Stimulated activated CD4-positive, alpha-beta T cell treated with anti-CD3 and anti-CD28 coated beads, Interleukin-4, amount 100 ng/mL, for 1 hour (primary cell): ENCODE measurements around the gene ATP2B1.

Source experiments
- DNase-seq: peaks from one replicate; pipeline ENCODE4 v3.0.0-alpha.2; 2020

Gene ATP2B1

DNA sequence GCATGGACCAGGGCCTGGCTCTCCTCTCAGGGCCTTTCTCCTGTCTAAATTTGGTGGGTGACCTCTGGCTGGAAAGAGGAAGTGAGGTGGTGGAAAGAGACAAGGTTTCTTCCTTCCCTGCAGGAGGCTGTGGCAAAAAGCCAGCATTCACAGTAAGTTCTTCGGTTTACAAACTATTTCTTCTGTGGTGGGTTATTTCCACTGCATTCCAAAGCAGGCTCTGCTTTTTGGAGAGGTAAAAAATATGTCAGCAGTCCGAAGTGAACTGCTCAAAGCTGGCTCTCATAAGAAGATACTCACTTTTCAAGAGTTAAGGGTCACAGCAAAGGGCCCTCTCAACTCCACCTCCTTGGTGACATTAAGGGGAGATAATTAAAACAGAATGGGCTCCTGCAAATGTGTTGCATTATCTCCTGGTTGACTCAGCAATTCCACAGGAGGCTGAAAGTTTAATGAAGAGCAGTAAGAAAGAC lies 133.9 kb downstream of the ATP2B1 start:
- no peak for DNase-seq

DNA sequence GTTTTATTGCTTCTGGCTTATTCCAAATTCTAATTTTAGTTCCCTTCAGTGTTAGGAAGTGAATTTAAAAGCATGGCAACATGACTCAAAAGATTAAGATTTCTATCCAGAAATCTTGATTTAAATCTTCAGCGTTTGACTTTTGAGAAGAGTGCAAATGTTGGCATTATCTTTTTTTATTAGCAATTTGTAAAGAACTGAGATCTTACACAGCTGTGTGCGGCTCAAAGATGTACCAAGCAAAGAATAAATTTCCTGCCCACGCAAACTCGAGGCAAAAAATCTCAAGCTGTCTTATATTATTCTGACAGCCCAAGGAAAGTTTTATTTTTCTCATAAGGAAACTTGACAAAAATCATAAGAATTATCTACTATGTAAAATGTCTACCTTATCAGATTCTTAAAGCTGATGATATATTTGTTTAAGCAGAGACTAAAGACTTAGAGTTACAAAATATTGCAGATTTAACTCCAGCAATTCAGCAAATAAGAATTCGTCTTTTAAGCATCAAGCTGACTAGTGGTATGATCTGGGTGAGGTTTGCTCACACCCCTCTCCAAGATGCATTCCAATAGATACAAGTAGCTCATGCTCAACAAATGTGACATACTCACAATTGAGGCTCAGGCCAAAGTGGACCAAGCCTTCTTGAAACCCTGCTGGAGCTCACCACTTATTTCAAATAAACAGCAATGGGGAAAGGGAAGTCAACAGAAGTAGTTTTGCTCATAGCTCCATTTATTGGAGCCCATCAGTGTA lies 135.4 kb downstream of the ATP2B1 start:
- DNase-seq, result no peak

DNA sequence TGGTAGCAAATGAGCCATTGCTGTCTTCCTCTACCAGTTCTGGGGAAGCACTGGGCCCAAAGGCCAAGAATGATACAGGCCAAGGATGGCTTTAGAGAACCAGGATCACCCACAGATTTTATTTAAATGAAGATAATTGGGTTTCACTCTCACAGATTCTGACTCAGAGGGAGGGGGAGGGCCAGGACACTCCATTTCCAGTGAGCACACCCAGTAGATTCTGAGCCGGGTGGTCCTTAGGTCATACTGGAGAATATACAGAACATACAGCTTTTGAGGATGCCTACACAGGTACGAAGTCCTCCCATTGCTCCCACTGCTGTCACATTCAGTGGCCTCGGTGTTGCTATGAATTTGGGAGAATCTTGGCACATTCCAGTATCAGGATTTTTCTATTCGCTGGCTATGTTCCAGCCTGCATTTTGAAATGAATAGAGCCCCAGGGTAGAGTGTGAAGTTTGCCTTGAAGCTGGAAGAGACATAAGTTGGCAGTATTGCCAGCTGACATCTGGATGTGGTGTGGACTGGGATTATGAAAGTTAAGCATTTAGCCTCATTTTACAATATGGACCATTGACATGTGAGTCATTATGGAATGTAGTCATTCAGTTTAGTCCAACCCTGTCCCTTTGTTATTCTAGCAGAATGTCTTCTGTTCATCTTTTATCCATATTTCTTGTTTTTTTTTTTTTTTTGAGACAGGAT lies 137.0 kb downstream of the ATP2B1 start:
- DNase-seq, result no peak

DNA sequence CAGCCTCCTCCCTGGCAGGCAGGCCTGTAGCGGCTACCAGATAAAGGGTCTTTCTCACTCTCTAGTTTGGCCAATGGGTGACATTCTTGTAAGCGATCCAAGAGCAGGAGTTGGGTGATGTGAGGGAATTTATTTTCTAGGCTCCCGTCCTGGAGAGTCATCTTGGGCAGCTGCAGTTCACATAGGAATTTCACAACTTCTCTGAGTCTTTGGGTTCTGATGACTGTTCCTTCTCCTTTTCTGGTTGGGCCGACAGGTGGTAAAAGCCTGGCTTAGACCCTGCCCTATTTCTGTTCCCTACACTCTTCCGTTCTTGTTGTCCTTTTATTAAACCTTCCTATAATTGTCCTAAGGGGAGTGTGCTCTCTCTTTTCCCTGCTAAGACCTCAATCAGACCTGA lies 140.2 kb downstream of the ATP2B1 start:
- DNase-seq, result no peak

DNA sequence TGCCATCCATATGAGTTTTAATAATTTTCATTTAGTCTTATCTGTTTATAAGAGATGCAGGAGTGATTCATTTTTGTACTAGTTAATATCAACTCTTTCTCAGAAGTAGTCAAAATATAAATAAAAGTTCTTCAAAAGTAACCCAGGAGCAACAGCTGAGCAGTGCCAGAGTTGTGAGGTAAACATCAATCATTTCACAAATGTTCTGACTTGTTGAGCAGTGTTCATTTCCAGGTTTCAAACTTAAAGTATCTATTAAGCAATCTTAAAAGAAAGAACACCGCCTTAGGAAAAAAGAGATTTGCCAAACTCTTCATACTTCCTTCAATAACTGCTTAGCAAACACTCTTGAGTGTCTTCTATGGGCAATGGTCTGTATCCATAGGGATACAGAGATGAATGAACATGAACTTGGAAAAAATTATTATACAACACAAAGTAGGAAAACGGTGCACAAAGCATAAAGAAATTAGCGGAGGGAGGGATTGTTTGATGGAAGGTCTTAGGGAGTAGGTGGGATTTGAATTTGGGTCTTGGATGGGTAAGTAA lies 140.9 kb downstream of the ATP2B1 start:
- no peak for DNase-seq

DNA sequence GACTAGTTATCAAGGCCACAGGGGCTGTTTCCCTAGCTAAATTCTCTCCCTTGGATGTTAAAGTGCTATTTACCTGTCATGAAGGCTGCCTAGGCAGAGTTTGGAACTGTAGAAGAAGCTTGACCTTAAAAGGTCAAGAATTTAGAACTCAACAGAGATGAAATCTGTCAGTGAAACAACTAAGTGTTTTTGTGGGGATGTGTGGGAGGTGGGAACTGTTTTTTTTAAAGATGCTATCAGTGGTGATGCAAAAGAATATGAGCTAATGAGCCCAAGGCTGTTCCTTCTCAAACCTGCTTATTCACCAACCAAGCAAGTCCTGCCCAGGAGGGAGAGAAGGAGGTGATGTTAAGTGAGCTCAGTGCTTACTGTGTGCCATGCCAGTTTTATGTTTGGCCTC lies 142.0 kb downstream of the ATP2B1 start:
- no peak for DNase-seq

DNA sequence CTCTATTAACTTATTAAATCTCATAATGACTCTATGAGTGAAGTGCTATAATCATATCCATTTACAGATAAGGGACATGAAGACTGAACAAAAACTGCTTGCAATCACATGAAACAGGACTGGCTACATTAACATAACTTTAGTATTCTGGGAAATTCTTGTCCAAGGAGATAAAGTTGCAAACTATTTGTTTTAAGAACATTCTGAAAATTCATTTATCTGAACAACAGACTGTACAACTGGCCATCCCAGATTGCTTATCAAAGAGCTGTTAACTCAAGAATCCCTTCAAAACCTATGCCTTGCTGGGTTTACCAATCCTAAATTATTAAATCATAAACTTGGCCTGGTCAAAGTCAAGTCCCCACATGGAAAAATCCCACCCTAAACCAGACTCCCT lies 143.6 kb downstream of the ATP2B1 start:
- no peak for DNase-seq

DNA sequence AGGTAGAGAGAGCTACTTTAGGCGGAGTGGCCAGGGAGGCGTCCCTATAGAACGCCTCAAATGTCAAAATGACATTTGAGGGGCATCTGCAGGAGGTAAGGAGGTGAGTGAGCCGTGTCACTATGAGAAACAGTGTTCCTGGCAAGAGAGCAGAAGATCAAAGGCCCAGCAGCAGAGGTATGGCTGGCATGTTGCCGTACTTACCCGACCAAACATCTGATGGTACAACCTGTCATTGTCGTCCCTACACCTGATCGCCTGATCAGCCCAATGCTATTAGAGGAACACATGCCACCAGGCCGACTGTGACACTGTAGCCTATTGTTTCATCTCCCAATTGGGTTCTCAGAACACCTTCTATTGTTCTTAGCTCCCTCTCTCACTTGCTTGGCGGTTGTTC lies 148.9 kb downstream of the ATP2B1 start:
- DNase-seq, result no peak

DNA sequence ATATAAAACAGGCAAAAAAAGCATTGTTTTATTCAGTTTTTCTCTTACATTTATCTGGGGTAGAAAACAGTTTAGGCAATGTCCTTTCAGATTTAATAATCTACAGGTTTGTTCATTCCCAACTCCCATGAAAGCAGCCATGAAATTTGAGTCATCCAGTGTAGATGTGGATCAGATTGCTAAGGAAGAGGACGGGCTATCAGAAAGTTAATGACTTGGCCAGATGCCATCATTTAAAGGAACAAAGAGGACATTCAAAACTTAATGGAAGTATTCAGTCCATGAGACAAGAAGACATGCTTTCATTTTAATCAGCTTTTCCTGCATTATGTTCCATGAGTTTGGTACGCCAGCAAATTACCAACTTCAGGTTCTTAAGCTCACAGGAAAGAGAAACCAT lies 151.7 kb downstream of the ATP2B1 start:
- DNase-seq, result no peak

DNA sequence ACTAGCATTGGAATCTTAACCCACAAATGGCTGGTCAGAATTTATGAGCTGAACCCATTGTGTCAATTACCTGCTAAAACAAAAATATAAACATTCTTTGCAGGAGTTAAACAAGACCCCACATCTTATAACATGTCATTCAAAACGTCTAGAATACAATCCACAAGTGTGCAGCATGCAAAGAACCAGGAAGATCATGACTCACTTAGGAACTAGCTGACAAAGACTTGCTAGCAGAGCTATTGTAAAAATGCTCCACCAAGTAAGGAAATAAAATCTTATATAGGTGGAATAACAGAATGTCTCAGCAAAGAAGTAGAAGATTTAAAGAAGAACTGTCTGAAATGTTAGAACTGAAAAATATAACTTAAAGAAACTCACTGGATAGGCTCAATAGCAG lies 156.3 kb downstream of the ATP2B1 start:
- DNase-seq, result no peak

DNA sequence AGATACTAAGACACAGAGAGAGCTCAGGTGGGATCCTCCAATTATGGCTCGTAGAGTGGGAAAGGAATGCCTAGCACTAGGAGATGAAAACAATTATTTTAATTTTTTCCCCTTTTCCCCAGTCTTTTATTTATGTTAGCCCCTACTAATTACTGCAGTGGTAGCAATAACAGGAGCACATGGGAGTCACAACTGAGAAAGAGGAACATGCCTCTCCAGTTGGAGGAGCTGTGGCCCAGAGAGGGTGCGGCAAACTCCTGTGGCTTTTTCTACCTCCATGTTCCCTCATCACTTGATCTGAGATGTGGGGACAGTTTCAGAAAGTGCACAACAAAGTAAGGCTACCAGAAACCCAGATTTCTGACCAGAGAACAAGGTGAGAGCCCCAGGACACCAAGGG lies 156.9 kb downstream of the ATP2B1 start:
- no peak for DNase-seq

DNA sequence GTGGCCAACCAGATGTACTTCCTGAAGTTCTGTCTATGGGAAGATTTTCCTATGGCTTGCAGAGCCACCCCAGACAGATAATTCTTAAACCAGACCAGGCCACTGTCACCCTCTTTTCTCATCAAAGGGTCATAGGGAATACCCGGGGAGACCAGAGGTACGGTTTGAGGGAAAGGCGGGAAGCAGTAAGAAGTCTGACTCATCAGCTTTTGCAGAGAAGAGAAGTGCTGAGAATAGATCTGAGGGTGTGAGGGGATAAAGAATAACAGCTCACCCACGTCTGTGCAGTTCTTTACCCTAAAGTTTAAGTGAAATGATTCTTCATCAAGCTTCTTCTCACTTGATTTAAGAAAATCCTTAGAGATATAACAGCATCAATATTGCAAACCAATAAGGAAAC lies 161.5 kb downstream of the ATP2B1 start:
- no peak for DNase-seq

DNA sequence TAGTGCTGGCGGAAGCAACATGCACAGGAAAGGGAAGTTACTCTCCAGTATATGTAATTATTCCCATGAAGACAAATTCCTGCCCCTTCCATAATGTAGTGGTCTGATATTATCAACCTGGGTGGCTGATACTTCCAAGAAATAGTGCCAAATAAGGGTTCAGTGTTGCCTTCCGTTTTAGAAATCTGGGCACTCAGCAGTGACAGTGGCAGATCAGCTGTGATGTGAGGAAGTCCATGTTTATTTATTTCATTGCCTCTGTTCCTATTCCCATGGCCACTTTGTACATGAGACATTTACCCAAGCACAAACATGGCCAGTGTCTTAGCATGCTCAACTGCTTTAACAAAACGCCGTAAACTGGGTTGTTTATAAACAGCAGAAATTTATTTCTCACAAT lies 162.5 kb downstream of the ATP2B1 start:
- no peak for DNase-seq

DNA sequence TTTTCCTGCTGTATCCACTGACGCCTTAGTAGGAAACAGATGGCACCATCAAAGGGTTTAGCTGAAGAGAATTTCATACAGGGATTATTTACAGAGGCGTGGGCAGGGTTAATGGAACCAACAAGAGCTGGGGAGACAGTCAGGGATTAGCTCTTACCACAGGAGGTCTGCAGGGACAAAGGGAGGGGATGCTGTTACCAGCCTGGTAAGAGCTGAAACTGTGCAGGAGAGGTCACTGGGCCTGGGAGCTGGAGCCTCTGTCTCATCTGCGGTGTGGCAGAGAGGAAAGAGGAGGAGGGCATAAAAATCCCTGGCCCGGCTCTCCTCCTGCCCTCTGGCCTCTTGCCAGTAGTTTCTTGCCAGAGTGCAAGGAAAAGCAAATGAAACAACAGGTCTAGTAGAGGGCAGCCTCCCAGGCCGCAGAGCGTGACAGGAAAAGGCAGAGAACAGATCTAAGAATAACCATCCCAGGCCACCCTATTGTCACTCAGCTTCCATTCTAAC lies 163.9 kb downstream of the ATP2B1 start:
- DNase-seq, result no peak

DNA sequence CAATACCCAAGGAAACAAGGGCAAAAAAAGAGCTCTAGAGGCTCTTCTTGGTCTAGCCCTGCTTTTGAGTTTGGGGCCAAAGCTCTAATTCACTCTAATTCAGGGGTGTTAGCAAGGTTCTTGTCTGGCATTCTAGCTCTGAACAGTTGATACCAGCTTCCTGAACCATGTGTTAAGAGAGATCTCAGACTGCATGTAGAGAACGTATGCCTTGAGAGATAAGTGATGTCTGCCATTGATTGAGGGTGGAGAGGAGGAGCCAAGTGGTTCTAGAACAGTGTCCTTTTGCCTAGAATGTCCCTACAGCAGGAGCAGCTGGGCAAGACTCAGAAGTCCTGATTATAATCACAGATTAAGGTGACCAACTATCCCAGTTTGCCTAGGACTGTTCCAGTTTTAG lies 164.6 kb downstream of the ATP2B1 start:
- DNase-seq, result no peak

DNA sequence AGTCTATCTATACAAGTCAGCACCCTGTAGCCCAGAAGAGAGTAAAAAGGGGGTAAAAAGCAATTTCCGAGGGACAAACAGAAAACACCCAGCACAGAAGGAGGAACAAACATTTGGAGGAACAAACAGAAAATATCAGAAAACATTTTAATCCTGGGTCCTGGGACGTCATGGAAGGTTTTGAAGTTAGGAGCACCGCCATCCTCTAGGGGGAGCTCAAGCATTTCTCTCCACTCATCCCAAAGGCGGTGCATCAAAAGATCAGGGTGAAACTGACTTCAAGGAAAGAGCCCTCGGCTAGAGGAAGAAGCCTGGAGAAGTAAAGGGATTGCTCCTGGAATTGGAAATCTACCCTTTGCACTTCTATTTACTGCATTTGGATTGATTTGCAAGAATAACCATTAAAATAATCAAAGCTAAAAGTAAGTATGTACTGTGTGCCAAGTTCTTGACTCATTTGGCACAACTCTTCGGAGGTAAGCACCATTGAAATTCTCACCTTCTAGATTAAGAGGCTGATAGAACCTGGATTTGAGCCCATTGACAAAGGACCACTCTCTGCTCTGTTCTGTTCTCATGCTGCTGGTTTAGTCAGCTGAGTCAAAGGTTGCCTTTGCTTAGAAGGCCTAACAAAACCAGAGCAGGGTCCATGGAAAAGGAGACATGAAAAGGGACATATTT lies 165.6 kb downstream of the ATP2B1 start:
- DNase-seq, result peak; percentile 44

DNA sequence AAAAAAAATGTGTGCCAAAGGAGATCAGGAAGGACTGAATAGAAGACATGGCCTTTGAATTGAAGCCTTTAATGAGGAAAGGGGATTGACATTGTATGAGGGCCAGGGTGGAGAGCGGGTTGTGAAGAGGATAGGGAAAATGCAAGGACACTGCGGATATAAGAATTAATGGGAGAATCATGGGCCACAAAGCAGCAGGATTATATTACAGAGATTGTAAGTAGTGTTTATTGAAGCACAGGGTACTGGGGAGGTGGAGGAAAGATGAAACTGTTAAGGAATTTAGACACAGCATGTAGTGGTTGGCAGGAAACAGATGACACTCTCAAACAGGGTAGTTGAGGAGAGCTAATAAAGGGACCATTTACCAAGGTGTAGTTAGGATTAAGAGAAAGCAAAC lies 166.4 kb downstream of the ATP2B1 start:
- no peak for DNase-seq

DNA sequence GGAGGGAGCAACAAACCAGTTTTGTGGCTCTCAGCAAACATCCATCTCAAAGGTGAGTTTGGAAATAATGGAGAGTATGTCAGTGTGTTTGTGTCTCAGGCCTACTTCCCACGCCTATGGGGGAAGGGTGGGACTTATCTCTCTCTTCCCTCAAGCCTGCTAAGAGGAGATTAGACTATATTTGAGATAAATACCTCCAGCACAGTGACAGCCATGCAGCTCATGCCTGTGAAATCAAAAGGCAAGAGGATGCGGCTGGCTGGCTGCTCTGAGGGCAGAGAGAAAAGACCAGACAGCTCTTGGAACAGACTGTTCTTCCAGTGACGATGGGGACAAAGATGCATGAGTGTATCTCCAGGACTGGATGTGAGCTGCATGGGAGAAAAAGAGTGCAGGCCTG lies 168.1 kb downstream of the ATP2B1 start:
- no peak for DNase-seq

DNA sequence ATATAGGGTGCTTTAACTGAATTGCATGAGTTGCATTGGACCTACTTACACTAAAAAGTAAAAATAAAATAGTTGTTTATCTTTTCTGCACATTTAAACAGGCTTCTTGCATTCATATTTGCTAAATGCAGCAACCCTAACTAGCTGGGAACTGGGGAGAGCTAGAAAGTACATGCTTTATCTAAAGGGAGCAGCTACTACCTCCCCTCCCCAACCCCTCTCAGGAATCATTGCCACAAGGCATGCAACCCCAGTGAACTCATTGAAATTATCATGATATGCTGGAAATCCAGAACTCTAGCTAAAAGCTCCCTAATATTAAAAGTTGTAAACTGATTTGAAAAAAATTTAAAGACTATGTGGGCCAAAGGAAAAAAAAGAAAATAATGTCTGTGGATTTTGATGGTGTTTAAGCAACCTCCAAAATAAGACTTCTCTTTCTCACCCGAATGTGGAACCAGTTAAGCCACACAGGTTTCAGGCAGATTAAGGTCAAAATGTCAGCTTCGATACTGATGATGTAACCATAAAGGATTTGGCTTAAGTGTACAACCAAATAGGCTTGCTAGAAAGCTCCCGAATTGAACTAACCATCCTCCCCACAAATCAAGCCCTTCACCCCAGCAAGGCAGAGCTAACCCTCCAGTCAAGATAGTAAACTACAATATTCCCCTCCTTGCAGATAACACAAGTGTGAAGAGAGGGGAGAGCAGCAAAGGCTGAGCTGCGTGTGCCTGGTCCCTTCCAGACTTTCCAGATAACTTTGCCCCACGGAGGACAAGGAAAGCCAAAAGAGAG lies 169.0 kb downstream of the ATP2B1 start:
- DNase-seq, result no peak

DNA sequence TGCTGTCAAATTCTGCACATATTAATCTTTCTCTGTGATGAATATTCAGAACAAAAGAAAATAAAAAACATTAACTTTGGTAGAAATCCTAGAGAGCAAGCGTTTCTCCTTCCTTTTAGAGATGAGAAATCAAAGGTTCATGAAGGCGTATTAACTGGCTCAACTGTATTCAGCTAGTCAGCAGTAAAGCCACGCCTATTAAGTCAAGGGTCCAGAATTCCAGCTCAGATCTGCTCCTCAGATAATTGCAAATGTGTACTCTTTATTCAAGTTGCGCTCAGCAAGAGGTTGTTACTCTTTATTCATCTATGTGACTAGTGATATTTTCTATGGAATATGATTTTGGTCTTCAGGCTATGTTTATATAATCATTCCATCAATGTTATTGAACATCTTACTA lies 169.7 kb downstream of the ATP2B1 start:
- DNase-seq, result no peak
